Measurements from ENCODE around the gene SEMA3B.
A peak's percentile ranks its signal among the peaks of the same experiment; 100 is the strongest.
"Not testable (repeated sequence)": the region's sequence is repeated elsewhere in the genome, so short reads cannot be mapped to it uniquely, and the experiment has no call there.

Gene SEMA3B

GRCh38 chr3:50268703-50269451 is at the start of gene SEMA3B:
Gene SEMA3B, plus strand, starts transcription at chr3:50269147. Its CDS starts 94 bp downstream, at chr3:50269241.
- no peak for DNase-seq

- DNase-seq = no peak
These were observed 49.7 kb upstream of the SEMA3B start for GRCh38 chr3:50219285-50219684.

GRCh38 chr3:50220109-50220508 is 48.8 kb upstream of the SEMA3B start:
- DNase-seq = no peak

- DNase-seq = no peak
These were observed 47.9 kb upstream of the SEMA3B start for GRCh38 chr3:50221051-50221410.

- DNase-seq = no peak
These were observed 47.4 kb upstream of the SEMA3B start for GRCh38 chr3:50221411-50222168.

GRCh38 chr3:50222169-50222528 is 46.8 kb upstream of the SEMA3B start:
- no peak for DNase-seq

GRCh38 chr3:50224639-50225038 is 44.3 kb upstream of the SEMA3B start:
- no peak for DNase-seq

GRCh38 chr3:50226888-50227389 is 42.0 kb upstream of the SEMA3B start:
- no peak for DNase-seq

GRCh38 chr3:50227390-50228183 is 41.4 kb upstream of the SEMA3B start:
- peak; percentile 92 for DNase-seq

GRCh38 chr3:50228184-50228763 is 40.7 kb upstream of the SEMA3B start:
- not testable (repeated sequence) for DNase-seq

GRCh38 chr3:50229490-50229889 is 39.5 kb upstream of the SEMA3B start:
- DNase-seq = no peak

- DNase-seq = no peak
These were observed 38.7 kb upstream of the SEMA3B start for GRCh38 chr3:50230104-50230793.

- DNase-seq = no peak
These were observed 38.2 kb upstream of the SEMA3B start for GRCh38 chr3:50230794-50231125.

- no peak for DNase-seq
These were observed 37.4 kb upstream of the SEMA3B start for GRCh38 chr3:50231581-50231980.

GRCh38 chr3:50232303-50232702 is 36.6 kb upstream of the SEMA3B start:
- no peak for DNase-seq

- DNase-seq = no peak
These were observed 35.8 kb upstream of the SEMA3B start for GRCh38 chr3:50233176-50233575.

- peak; percentile 99 for DNase-seq
These were observed 33.0 kb upstream of the SEMA3B start, which contains the start of gene GNAI2 for GRCh38 chr3:50235716-50236483. Gene GNAI2, plus strand, starts transcription at chr3:50236204. Its CDS starts 132 bp downstream, at chr3:50236336.

GRCh38 chr3:50236484-50237132 is 32.3 kb upstream of the SEMA3B start:
- no peak for DNase-seq

- peak; percentile 46 for DNase-seq
These were observed 31.8 kb upstream of the SEMA3B start for GRCh38 chr3:50237133-50237651.

- DNase-seq = peak; percentile 84
These were observed 31.0 kb upstream of the SEMA3B start for GRCh38 chr3:50237754-50238548.

Measured in activated T-cell treated with anti-CD3 and anti-CD28 coated beads, Interleukin-2, amount 50 U/mL, for 1 hour (primary cell).